ENCODE measurements around the gene TRDMT1.

Gene TRDMT1, protein sequence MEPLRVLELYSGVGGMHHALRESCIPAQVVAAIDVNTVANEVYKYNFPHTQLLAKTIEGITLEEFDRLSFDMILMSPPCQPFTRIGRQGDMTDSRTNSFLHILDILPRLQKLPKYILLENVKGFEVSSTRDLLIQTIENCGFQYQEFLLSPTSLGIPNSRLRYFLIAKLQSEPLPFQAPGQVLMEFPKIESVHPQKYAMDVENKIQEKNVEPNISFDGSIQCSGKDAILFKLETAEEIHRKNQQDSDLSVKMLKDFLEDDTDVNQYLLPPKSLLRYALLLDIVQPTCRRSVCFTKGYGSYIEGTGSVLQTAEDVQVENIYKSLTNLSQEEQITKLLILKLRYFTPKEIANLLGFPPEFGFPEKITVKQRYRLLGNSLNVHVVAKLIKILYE

DNA sequence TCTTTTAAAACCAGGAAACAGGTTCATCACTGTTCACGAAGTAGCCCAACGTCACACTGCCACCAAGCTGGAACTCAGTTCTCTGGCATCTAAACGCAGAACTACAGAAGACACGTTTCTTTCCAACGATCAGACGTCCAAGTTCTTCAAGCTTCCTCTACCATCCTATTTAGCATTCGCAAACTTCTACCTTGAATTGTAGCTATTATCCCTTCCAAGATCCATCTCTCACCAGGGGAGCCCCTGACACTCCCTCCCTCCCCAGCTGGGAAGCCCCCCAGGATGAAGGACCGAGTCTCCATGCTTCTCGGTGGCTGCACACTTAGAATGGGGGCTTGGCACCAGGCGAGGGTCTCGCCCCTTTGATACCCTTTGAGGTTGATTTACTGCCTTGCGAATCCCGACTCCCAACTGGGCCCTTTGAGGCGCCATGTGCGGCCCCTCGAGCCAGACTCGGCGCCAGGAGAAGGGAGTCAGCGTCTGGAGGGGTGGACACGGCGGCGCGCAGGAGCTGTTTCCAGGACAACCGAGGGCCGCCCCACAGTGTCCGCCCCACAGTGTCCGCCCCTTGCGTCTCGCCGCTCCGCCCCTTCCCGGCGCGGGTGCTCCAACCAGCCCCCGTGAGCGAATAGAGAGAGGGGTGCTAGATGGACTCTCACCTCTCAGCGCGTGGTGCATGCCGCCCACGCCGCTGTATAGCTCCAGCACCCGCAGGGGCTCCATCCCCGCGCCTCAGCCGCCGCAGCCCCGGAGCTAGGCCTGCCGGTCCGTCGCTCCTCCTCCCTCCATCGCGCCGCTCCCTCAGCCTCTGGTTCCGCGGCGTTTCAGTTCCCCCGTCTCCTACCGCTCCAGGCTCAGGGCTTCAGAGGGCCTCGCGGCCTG, at the start of gene TRDMT1:
Gene TRDMT1, minus strand, starts transcription at position 761 of the 882 bp plus-strand sequence. Its CDS starts 38 bp downstream, at position 723.
- DNase-seq (ENCODE audit: low read depth) = peak; percentile 67

DNA sequence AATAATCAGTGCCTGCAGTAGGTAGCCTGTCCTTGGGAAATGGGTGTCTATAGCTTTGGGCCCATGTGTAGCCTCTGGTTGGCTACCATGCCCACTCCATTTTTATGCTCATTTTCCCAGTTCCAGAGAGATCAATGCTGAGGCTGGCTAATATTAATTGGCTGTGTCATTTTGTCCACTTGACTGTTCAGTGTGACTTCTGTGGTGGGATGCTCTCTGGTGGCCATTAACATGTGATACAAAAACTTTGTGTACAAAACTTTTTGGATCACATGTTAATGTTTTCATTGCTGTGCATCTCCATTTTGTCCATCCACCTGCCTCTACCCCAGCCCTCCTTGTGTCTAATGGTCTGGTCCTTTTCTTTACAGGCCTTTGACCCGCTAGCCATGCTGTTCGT, 49.3 kb upstream of the TRDMT1 start:
- DNase-seq (ENCODE audit: low read depth) = no peak

DNA sequence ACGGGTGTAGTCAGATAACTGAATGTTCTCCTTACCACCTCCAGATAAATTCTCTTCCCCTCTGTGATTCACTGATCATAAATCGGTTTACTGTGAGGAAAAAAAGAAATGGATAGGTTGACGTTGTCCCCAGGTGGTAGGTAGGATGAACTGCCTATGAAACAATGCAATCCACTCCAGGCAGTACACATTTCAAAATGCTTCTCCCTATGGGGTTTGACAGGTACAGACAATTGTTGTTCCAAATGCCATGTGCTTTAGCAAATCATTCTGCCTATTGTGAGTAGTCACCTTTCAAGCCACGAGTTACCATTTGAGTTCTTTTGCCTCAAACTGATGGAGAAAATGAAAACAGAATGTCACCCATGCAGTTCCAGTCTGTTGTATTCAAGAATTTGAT, 48.3 kb upstream of the TRDMT1 start:
- DNase-seq (ENCODE audit: low read depth) = no peak

DNA sequence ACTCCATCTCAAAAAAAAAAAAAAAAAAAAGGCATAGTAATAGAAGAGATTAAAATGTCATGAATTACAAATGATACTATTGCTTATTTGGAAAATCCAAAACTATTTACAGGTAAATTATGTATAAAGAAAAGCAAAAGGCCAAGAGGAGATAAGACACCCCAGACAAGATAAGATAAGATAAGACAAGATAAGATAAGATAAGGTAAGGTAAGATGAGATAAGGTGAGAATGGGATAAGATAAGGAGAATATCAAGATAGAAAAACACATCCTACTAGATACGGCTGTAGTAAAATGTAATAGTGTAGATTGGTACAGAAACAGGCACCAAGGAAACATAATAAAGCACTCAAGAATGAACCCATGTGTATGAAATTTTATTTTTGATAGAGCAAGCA, 47.5 kb upstream of the TRDMT1 start:
- no peak for DNase-seq (ENCODE audit: low read depth)

DNA sequence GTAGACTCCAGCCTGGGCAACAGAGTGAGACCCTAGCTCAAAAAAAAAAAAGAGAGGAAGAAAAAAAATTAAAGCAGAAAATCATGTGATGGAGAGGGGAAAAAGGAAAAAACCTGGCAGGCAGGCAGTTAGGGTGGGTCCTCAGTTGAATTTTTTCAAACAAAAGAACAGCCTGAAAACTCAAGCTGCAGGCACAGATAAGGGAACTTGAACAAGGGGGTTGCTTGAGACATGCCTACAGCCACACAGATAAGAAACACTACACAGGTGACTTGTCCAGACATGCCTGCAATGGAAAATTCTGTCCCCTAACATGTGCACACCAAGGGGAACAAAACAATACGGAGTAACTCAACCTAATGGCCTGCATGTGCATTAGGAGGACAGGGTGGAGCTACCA, 45.7 kb upstream of the TRDMT1 start:
- DNase-seq (ENCODE audit: low read depth) = no peak

DNA sequence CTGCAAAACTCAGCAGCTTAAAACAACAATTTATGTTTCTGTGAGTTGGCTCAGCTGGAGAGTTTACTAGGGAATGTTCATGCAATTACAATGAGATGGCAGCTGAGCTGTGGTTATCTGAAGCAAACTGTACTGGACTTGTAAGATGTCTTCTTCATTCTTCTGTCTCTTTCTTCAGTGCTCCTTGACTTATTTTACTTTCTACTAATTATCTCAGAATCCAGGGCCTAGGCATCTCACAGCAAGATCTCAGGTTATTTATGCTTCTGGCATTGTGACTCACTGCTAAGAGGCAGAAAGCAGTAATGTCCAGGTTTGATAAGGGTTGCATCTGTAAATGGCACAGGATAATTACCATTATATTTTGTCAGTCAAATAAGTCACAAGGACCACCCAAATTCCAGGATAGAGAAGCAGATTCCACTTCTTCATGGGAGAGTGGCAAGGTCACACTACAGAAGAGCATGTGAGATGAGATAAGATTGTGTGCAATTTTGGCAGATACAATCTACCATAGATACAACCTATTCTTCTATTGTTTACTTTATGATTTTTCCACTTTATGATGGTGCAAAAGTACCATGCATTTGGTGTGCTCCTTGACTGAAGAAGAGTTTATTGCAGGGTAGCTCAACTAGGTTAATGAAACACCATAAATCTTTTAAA, 43.4 kb upstream of the TRDMT1 start:
- DNase-seq (ENCODE audit: low read depth) = no peak

DNA sequence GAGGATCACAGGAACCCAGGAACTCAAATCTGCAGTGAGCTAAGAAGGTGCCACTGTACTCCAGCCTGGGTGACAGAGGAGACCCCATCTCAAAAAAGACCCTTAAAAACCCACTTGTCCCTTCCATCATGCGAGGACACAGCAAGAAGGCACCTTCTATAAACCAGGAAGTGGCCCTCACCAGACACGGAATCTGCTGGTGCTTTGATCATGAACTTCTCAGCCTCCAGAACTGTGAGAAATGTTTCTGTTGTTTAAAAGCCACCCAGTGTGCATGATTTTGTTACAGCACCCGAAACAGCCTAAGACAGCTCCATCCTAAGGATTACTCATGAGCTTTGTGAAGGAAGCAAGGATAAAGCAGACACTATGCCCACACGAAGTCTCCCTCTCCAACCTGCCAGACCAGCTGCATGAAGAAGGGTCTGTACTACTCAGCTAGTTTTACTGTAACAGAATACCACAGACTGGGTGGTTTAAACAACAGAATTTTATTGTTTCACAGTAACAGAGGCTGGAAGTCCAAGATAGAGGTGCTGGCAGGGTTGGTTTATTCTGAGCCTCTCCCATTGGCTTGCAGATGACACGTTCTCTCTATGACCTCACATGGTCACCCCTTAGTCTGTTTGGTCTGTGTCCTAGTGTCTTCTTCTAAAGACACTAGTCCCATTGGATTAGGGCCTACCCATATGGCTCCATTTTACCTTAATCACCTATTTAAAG, 40.3 kb upstream of the TRDMT1 start:
- no peak for DNase-seq (ENCODE audit: low read depth)

DNA sequence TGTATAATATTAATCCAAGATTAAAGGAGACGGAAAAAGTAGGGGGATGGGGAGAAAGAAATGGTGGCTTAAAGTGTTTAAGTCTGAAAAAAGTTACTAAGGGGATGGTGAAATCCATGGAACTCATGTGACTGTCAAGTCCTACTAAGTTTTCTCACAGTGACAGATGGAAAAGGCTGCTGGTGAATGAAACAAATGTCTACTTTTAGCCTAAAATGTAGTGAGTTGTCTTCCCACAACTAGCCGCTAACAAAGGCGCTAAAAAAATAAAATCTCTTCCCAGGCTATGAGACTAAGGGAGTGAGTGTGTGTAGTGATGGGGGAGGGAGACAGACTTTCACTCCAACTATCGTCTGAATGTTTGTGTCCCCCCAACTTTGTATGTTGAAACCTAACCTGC, 39.1 kb upstream of the TRDMT1 start:
- no peak for DNase-seq (ENCODE audit: low read depth)

DNA sequence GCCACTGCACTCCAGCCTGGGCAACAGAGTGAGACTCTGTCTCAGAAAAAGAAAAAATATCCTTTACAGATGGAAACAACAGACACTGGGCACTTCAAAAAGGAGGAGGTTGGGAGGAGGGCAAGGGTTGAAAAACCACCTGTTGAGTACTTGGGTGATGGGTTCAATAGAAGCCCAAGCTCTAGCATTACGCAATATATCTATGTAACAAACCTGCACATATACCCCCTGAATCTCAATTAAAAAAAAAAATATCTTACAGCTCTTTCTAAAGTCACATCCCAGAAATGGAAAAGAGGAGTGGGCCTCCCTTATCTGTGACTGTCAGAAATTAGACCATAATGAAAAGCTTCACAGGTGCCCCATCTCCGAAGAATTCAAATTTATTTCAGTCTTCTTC, 38.6 kb upstream of the TRDMT1 start:
- no peak for DNase-seq (ENCODE audit: low read depth)

DNA sequence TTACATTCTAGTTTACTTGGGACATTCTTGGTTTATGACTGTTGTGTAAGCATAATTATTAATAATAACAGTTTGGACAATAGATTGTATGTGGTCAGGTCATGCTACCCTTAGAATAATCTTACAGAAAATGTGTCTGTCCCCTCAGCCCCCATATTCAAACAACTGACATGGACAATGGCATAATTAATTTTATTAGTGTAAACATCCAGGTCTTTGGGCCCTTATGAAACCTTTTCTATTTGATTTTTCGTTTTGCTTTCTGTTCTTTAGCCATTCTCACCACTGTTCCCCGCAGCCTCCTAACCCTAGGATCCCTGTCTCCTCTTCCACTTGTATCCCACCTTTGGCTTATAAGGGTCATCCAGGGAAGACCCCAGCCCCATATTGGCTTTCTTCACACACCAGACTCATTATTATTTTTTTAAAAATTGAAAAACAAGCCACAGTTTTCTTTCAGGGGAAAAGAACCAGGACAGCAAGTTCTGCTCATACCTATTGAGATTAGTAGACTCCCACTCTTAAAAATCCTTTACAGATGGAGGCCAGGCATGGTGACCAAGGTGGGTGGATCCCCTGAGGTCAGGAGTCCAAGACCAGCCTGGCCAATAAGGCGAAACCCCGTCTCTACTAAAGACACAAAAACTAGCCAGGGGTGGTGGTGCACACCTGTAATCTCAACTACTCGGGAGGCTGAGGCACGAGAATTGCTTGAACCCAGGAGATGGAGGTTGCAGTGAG, 38.0 kb upstream of the TRDMT1 start:
- DNase-seq (ENCODE audit: low read depth) = no peak

DNA sequence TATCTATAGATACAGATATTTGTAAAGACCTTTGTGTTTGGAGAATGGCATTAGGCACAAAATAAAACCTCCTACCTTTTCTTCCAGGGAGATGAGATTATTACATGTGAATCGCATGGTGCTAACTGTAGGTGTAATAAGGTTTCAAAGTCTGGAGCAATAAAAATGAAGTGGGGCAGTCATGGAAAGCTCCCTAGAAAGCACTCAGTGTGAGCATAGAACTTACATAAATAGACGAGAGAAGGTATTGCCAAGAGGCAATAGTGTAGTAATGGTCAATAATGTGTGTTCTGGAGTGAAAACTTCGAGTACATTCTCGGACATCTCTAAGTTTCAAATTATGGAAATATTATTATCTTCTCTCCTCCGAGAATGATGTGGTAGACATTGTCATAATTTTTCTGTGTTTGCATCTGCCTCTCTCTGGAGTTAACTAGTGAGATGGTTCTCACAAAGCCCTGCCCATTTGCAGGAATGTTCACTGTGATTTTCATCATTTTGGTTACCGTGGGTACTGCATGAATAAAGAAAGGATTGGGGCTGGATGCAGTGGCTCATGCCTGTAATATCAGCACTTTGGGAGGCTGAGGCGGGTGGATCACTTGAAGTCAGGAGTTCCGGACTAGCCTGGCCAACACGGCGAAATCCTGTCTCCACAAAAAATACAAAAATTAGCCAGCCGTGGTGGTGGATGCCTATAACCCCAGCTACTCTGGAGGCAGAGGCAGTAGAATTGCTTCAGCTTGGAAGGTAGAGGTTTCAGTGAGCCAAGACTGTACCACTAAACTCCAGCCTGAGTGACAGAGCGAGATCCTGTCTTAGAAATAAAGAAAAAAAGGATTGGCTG, 37.2 kb upstream of the TRDMT1 start:
- DNase-seq (ENCODE audit: low read depth) = no peak

DNA sequence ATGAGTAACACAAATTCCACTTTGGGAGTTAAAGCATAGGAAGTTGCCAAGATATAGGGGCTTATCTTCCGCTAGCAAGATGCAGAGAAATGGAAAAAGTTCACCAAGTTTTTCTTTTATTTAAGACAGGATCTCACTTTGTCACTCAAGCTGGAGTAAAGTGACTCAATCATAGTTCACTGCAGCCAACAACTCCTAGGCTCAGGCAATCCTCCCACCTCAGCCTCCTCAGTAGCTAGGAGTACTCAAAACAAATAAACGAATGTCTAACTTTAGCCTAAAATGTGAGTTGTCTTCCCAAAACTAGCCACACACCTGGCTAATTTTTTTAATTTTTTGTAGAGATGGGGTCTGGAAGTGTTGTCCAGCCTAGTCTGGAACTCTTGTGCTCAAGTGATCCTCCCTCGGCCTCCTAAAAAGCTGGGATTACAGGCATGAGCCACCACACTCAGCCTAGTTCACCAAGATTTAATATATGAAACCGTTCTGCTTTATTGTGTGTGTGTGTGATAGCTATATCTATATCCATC, 36.5 kb upstream of the TRDMT1 start:
- DNase-seq (ENCODE audit: low read depth) = no peak

DNA sequence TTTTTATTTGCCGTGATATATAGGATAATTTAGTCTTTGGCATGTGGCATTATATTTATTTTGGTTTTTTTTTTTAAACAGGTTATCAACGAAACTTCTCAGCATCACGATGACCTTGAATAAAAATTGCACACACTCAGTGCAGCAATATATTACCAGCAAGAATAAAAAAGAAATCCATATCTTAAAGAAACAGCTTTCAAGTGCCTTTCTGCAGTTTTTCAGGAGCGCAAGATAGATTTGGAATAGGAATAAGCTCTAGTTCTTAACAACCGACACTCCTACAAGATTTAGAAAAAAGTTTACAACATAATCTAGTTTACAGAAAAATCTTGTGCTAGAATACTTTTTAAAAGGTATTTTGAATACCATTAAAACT, 35.7 kb upstream of the TRDMT1 start:
- no peak for DNase-seq (ENCODE audit: low read depth)

DNA sequence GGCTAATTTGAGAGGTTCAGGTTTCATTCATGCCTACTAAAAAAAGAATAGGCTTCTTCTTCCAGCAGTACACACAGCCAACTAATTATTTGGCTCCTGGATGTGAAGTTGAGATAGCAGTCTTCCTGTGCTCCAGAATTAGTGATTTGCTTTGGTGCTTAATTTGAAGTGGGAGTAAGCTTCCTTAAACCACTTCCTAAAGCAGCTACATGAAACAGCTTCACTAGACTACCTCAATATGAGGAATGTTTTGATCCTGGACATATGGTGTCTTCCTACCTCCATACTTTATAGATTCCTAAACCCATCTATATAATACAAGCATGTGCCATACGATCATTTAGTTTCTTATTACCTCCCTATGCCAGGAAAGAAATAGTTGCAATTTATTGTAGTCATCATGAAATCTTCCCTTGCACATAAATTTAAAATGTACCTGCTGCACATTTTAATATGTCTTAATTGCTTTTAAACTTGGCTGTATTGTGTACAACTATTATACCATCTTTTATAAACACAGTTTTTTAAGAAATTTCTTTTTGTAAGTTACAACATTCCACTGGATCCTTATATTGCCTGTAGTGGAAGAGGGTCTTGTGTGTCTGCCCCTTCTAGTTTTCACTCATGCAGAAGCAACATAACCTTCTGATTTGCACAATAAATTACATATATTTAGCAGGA, 35.1 kb upstream of the TRDMT1 start:
- DNase-seq (ENCODE audit: low read depth) = no peak

DNA sequence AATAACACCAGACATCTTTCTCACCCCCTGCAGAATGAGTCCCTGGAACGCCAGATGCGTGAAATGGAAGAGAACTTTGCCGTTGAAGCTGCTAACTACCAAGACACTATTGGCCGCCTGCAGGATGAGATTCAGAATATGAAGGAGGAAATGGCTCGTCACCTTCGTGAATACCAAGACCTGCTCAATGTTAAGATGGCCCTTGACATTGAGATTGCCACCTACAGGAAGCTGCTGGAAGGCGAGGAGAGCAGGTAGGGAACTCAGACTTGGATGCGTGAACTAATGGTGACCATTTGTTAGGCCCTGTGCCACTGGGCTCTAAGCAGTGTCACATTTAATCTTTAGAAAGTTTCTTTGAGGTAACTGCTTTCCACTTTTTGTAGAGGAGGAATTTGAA, 33.7 kb upstream of the TRDMT1 start:
- no peak for DNase-seq (ENCODE audit: low read depth)

DNA sequence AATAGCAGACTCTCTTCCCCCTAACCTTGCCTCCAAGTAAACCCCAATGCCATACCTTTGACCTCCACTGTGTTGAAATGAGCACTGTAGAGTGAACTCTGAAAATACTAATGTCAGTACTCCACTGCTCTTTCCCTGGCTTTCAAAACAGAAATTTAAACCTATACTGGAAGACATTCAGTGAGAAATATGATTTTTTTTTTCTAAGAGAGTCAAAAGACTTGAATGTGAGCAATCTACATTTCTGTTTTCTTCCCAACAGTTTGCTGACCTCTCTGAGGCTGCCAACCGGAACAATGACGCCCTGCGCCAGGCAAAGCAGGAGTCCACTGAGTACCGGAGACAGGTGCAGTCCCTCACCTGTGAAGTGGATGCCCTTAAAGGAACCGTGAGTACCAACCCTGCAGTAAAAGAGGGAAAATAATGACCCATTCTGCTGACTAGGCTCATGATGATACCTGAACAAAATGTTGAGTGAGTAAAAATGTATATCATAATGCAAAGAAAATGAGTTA, 33.0 kb upstream of the TRDMT1 start:
- DNase-seq (ENCODE audit: low read depth) = no peak

DNA sequence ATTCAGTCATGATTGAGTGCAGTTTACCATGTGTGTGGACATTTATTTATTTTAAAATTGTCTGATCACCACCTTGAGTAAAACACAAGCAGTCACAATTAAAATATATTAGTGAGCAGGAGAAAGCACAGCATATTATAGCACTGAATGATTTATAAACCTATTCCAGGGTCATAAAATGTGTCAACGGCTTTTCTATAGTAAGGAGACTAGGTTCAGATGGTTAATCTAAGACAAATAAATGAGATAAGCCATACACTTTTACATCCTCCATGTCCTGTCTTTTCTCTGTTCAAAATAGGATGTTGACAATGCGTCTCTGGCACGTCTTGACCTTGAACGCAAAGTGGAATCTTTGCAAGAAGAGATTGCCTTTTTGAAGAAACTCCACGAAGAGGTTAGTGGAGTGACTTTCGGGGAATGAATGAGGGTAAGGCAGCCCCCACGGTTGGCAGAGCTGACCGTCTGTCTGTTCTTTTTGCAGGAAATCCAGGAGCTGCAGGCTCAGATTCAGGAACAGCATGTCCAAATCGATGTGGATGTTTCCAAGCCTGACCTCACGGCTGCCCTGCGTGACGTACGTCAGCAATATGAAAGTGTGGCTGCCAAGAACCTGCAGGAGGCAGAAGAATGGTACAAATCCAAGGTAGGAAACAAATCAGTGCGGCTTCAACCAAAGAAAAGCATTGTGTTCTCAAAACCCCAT, 32.0 kb upstream of the TRDMT1 start:
- no peak for DNase-seq (ENCODE audit: low read depth)

DNA sequence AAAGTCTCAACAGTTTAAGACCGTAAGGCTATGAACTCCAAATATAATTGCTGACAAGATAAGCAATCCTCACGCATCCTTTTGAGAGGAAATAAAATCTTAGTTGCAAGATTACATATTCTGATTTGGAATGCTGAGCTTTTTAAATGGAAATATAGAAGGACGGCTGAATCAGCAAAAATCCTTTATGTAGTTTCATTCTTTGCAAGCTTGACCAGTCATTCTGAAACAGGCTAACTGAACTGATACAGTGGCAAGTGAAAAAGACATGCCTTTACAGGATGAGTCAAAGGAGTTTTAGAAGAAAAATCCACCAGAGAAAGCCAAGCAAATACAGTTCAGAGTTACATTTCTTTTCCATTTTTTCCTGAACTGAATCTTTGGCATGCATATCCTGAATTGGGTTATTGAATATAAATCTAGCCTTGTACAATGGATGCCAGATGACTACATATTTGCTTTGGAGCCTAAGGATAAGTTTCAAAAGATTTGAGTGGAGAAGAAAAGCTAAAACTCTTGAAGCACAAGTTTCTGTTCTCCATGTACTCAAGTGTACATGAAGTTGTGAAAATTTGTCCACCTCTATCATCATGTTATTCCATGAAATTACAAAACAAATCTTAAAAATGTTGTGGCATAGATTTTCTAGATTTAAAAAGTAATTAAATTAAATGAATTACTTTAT, 30.9 kb upstream of the TRDMT1 start:
- no peak for DNase-seq (ENCODE audit: low read depth)

Measured in activated gamma-delta T cell treated with anti-CD3 and anti-CD28 coated beads, Interleukin-2, amount 50 U/mL, for 16 hours (primary cell).